Sigmoid colon (tissue), 4 donors: ENCODE results near the gene TROAP.

Source experiments
- CTCF ChIP-seq, 4 experiments: fragments of 450-650 bp in 3 of 4; fragments of 200-600 bp in 1 of 4; IDR thresholded peaks; one replicate each; pipeline ENCODE4 v1.5.1; 2016 to 2019; ENCODE audit warnings: antibody characterized with exemption in 4 of 4, mild to moderate bottlenecking in 3 of 4, moderate library complexity in 2 of 4
- POLR2A ChIP-seq, 2 donors: fragments of 450-650 bp; IDR thresholded peaks; one replicate each; pipeline ENCODE4 v1.6.1; 2016; ENCODE audit warnings: antibody characterized with exemption in 2 of 2, mild to moderate bottlenecking in 2 of 2, moderate library complexity in 2 of 2
- POLR2AphosphoS5 ChIP-seq, 4 donors: sonication (generic); formaldehyde crosslinking; IDR thresholded peaks; one replicate each; pipeline ENCODE4 v1.6.1; 2017; ENCODE audit warnings: antibody characterized with exemption in 4 of 4

- TF ChIP-seq CTCF (IDR thresholded peaks at IDR 0.05) (no peak), POLR2A (IDR thresholded peaks at IDR 0.05) (no peak), POLR2AphosphoS5 (IDR thresholded peaks at IDR 0.05) (no peak)
Observed at GRCh38 chr12:49305762-49306510, 17.1 kb upstream of the TROAP start.
